PFSK-1 (cell line): ENCODE data around the gene LSM3.

Experiments used
- FOXP2 ChIP-seq: optimal IDR thresholded peaks from 2 replicates; pipeline ENCODE3; 2011; ENCODE audit warnings: borderline replicate concordance, control low read depth, inconsistent platforms; ENCODE audit not compliant: insufficient read depth; ENCODE audit errors: extremely low read length, extremely low read depth
- POLR2AphosphoS5 ChIP-seq: IDR thresholded peaks from 2 replicates; pipeline ENCODE4 v1.6.1; 2012; ENCODE audit warnings: low read depth, mild to moderate bottlenecking, control low read depth, low read length, moderate library complexity
- REST ChIP-seq, 2 experiments: IDR thresholded peaks; 2 replicates each; pipeline versions ENCODE4 v1.6.1 to v1.8.0; 2011 to 2012; ENCODE audit warnings: low read depth in 2 of 2, low read length in 2 of 2, control low read depth in 1 of 2, inconsistent platforms in 1 of 2, mild to moderate bottlenecking in 1 of 2, moderate library complexity in 1 of 2; ENCODE audit not compliant: insufficient read depth in 1 of 2
- SIN3A ChIP-seq: IDR thresholded peaks from 2 replicates; pipeline ENCODE4 v1.6.1; 2012; ENCODE audit warnings: mild to moderate bottlenecking, low read length, moderate library complexity, borderline replicate concordance; ENCODE audit not compliant: insufficient read depth
- TAF1 ChIP-seq: IDR thresholded peaks from 2 replicates; pipeline ENCODE4 v1.6.1; 2012; ENCODE audit warnings: low read length, control low read depth, borderline replicate concordance; ENCODE audit not compliant: insufficient read depth

- no peak for TF ChIP-seq REST (IDR thresholded peaks at IDR 0.05; ENCODE audit: insufficient read depth in 1 of 2, low read depth in 2 of 2, low read length in 2 of 2)
- no peak for TF ChIP-seq TAF1
- no peak for TF ChIP-seq POLR2AphosphoS5
- no peak for TF ChIP-seq SIN3A
- no peak for TF ChIP-seq FOXP2
Observed at GRCh38 chr3:14208168-14208567, 29.6 kb downstream of the LSM3 start.
